Stimulated activated CD4-positive, alpha-beta T cell treated with anti-CD3 and anti-CD28 coated beads, Interleukin-12 subunit alpha, Interleukin-12 subunit beta, amount 100 ng/mL, for 4 hours (primary cell): Measurements from ENCODE around the gene SMAP2.
A peak's percentile ranks its signal among the peaks of the same experiment; 100 is the strongest.
"Not testable (repeated sequence)": the region's sequence is repeated elsewhere in the genome, so short reads cannot be mapped to it uniquely, and the experiment has no call there.

ENCODE experiments used
- DNase-seq: peaks from one replicate; pipeline ENCODE4 v3.0.0-alpha.2; 2020

Gene SMAP2

GRCh38 chr1:40373323-40374283, at the start of gene SMAP2:
SMAP2 (plus strand) TSS chr1:40373727; CDS start chr1:40374121, 394 bp downstream.
- peak; percentile 95 for DNase-seq

GRCh38 chr1:40331403-40331802, 42.1 kb upstream of the SMAP2 start:
- DNase-seq = not testable (repeated sequence)

- DNase-seq = no peak
Observed at GRCh38 chr1:40332695-40333094, 40.8 kb upstream of the SMAP2 start.

- DNase-seq = no peak
Observed at GRCh38 chr1:40337443-40337842, 36.1 kb upstream of the SMAP2 start.

- peak; percentile 87 for DNase-seq
Observed at GRCh38 chr1:40338745-40339419, 34.6 kb upstream of the SMAP2 start.

GRCh38 chr1:40339420-40340323, 33.9 kb upstream of the SMAP2 start:
- no peak for DNase-seq

GRCh38 chr1:40341491-40342380, 31.8 kb upstream of the SMAP2 start:
- no peak for DNase-seq

GRCh38 chr1:40342381-40342717, 31.2 kb upstream of the SMAP2 start:
- not testable (repeated sequence) for DNase-seq

GRCh38 chr1:40344597-40344996, 28.9 kb upstream of the SMAP2 start:
- DNase-seq = no peak

- DNase-seq = no peak
Observed at GRCh38 chr1:40350391-40350790, 23.1 kb upstream of the SMAP2 start.

GRCh38 chr1:40351124-40351523, 22.4 kb upstream of the SMAP2 start:
- no peak for DNase-seq

- DNase-seq = no peak
Observed at GRCh38 chr1:40352126-40352525, 21.4 kb upstream of the SMAP2 start.

- DNase-seq = no peak
Observed at GRCh38 chr1:40353082-40353481, 20.4 kb upstream of the SMAP2 start.

GRCh38 chr1:40357625-40358024, 15.9 kb upstream of the SMAP2 start:
- DNase-seq = no peak

GRCh38 chr1:40360631-40361030, 12.9 kb upstream of the SMAP2 start:
- no peak for DNase-seq

GRCh38 chr1:40361201-40361600, 12.3 kb upstream of the SMAP2 start:
- DNase-seq = no peak

- no peak for DNase-seq
Observed at GRCh38 chr1:40361637-40362036, 11.9 kb upstream of the SMAP2 start.

GRCh38 chr1:40362199-40362598, 11.3 kb upstream of the SMAP2 start:
- no peak for DNase-seq

GRCh38 chr1:40362699-40363098, 10.8 kb upstream of the SMAP2 start:
- DNase-seq = no peak

GRCh38 chr1:40363721-40364120, 9.8 kb upstream of the SMAP2 start:
- no peak for DNase-seq

- no peak for DNase-seq
Observed at GRCh38 chr1:40371707-40372258, 1.7 kb upstream of the SMAP2 start.
